ENCODE results near the gene DNM3.

DNA sequence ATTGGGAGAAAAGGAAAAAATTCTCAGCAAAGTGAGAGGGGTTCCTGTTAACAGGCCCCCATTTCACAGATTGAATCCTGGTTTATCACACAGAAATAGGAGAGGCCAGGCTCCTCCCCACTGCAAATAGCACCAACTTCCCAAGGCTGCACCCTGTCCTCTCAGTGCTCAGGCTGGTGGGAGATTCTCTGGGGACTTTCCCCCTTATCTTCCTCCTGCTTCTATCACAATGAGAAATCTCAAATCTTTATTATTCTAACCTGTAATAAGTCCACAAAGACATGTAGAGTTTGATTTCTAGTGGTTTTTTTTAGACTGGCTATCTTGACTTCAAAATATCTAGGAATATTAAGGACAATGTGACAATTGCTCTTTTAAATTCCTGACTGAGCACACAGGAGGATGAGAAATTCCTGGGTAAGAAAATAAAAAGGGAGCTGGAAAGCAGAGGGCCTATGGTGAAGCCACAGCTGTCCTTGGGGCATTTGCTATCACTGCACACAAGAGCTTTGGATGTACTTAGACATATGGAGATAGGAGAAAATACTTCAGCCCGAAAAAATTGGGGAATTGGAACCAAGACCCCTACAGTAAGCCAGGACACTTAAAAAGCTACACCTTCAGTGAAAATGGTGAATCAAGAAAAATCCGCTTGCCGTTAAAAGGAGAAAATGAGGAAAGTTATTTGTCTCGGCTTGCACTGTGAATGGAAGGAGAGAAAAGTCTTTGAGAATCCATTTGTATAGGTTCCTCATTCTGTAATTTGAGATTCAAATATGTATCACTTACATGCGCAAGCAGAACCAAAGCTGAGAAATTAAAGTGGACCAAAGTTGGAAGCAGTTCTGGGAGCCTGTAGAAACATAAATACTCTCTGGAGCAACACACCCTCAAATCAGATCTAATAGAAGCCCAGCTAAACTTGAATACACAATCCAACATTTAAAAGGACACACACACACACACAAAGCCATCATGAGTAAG, 513.3 kb downstream of the DNM3 start:
- no peak for TF ChIP-seq POLR2A (IDR thresholded peaks at IDR 0.05)
- TF ChIP-seq, protein P1, sequence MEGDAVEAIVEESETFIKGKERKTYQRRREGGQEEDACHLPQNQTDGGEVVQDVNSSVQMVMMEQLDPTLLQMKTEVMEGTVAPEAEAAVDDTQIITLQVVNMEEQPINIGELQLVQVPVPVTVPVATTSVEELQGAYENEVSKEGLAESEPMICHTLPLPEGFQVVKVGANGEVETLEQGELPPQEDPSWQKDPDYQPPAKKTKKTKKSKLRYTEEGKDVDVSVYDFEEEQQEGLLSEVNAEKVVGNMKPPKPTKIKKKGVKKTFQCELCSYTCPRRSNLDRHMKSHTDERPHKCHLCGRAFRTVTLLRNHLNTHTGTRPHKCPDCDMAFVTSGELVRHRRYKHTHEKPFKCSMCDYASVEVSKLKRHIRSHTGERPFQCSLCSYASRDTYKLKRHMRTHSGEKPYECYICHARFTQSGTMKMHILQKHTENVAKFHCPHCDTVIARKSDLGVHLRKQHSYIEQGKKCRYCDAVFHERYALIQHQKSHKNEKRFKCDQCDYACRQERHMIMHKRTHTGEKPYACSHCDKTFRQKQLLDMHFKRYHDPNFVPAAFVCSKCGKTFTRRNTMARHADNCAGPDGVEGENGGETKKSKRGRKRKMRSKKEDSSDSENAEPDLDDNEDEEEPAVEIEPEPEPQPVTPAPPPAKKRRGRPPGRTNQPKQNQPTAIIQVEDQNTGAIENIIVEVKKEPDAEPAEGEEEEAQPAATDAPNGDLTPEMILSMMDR (IDR thresholded peaks at IDR 0.05), result no peak

Measured in adrenal gland (tissue), 5 donors.